HCT116 (cell line): Measurements from ENCODE around the gene CDCA4. TPM values are rescaled to one million over a fixed set of nuclear protein-coding genes. Genes with fewer than 3 reads are reported as not detected.

ENCODE experiments used
- ATAC-seq: fragments of 200-7000 bp; cut with Tn5 transposase; 2 replicates; pipeline ENCODE4 v1.9.1; 2020; ENCODE audit warnings: mild to moderate bottlenecking, moderate library complexity
- BruUV-seq: library from RNA; stranded (reverse); fragments of 400-500 nt; replicated peaks from 2 replicates; lab custom pipeline; 2021; lab: Mats Ljungman, UMichigan
- CTCF ChIA-PET: fragments of 300-600 bp; sonication (Branson Sonifier 250); formaldehyde crosslinking; loops from one replicate; lab custom pipeline; 2021; ENCODE audit warnings: antibody characterized with exemption; lab: Charles Lee
- POLR2A ChIA-PET: fragments of 300-600, 350-600 bp; sonication (Branson Sonifier 250); formaldehyde crosslinking; loops from one replicate; lab custom pipeline; 2021; ENCODE audit warnings: antibody characterized with exemption; lab: Charles Lee
- RAD21 ChIA-PET, 2 experiments: fragments of 300-600 bp; sonication (Branson Sonifier 250); formaldehyde crosslinking; loops; one replicate each; lab custom pipeline; 2023; ENCODE audit warnings: low total read pairs in 2 of 2; ENCODE audit not compliant: uncharacterized antibody in 2 of 2, unreplicated experiment in 2 of 2, low non-redundant PET in 1 of 2; lab: Charles Lee
- DNase-seq: peaks from one replicate; pipeline ENCODE4 v3.0.0-alpha.2; 2010; ENCODE audit warnings: low read depth, low spot score
- H2AFZ ChIP-seq: fragments of 200-600 bp; shearing (Covaris generic), sonication (generic); 2 replicates; pipeline ENCODE4 v1.6.1; 2017; ENCODE audit warnings: low read depth, mixed run types, mixed read lengths, antibody characterized with exemption, low read length; ENCODE audit not compliant: poor library complexity, severe bottlenecking
- H3K27ac ChIP-seq: 2 replicates; pipeline ENCODE4 v1.5.1; 2012; ENCODE audit warnings: low read depth, low read length
- H3K27me3 ChIP-seq: fragments of 200-600 bp; sonication (generic); 2 replicates; pipeline ENCODE4 v1.6.1; 2016; ENCODE audit warnings: mixed run types, low read length, mixed read lengths; ENCODE audit not compliant: insufficient read depth
- H3K36me3 ChIP-seq, 2 experiments: fragments of 200-500 bp in 1 of 2; fragments of 200-600 bp in 1 of 2; sonication (Bioruptor generic) in 1 of 2; sonication (generic) in 1 of 2; 2 replicates each; pipeline versions ENCODE4 v1.5.1 to v1.6.1; 2014 to 2016; ENCODE audit warnings: low read length in 2 of 2, inconsistent platforms in 1 of 2, mixed read lengths in 1 of 2, mixed run types in 1 of 2; ENCODE audit not compliant: insufficient read depth in 2 of 2, control insufficient read depth in 1 of 2
- H3K4me1 ChIP-seq, 2 experiments: fragments of 200-600 bp in 1 of 2; sonication (generic) in 1 of 2; 2 replicates each; pipeline versions ENCODE4 v1.5.1 to v1.6.1; 2012 to 2017; ENCODE audit warnings: low read length in 2 of 2, inconsistent platforms in 1 of 2, mild to moderate bottlenecking in 1 of 2, mixed read lengths in 1 of 2, mixed run types in 1 of 2, moderate library complexity in 1 of 2; ENCODE audit not compliant: insufficient read depth in 2 of 2, control insufficient read depth in 1 of 2
- H3K4me2 ChIP-seq: fragments of 200-600 bp; sonication (generic); 2 replicates; pipeline ENCODE4 v1.6.1; 2017; ENCODE audit warnings: mixed run types, low read length, mixed read lengths
- H3K4me3 ChIP-seq, 2 experiments: fragments of 200-600 bp in 1 of 2; sonication (generic) in 1 of 2; replicated peaks in 1 of 2; 2 replicates each; pipeline ENCODE4 v1.5.1; 2011 to 2016; ENCODE audit warnings: low read length in 2 of 2, control low read depth in 1 of 2, low read depth in 1 of 2, mild to moderate bottlenecking in 1 of 2, mixed read lengths in 1 of 2, mixed run types in 1 of 2
- H3K79me2 ChIP-seq: fragments of 200-600 bp; sonication (generic); 2 replicates; pipeline ENCODE4 v1.6.1; 2017; ENCODE audit warnings: mild to moderate bottlenecking, mixed run types, low read length, moderate library complexity, mixed read lengths; ENCODE audit not compliant: insufficient read depth
- H3K9ac ChIP-seq: fragments of 200-600 bp; sonication (generic); 2 replicates; pipeline ENCODE4 v1.6.1; 2016; ENCODE audit warnings: low read length, mixed read lengths
- H3K9me2 ChIP-seq: fragments of 200-600 bp; sonication (generic), shearing (Covaris generic); 2 replicates; pipeline ENCODE4 v1.6.1; 2017; ENCODE audit warnings: mixed run types, mild to moderate bottlenecking, moderate library complexity; ENCODE audit not compliant: insufficient read depth
- H3K9me3 ChIP-seq, 2 experiments: fragments of 200-500 bp in 1 of 2; fragments of 200-600 bp in 1 of 2; sonication (Bioruptor generic) in 1 of 2; sonication (generic) in 1 of 2; 2 replicates each; pipeline ENCODE4 v1.6.1; 2014 to 2017; ENCODE audit warnings: low read length in 2 of 2, mixed read lengths in 2 of 2, inconsistent platforms in 1 of 2, low read depth in 1 of 2, mild to moderate bottlenecking in 1 of 2, mixed run types in 1 of 2, moderate library complexity in 1 of 2; ENCODE audit not compliant: control insufficient read depth in 1 of 2, insufficient read depth in 1 of 2
- H4K20me1 ChIP-seq: fragments of 200-600 bp; sonication (generic), shearing (Covaris generic); 2 replicates; pipeline ENCODE4 v1.6.1; 2017; ENCODE audit warnings: mixed run types, mild to moderate bottlenecking, moderate library complexity; ENCODE audit not compliant: insufficient read depth
- CBX3 ChIP-seq: IDR thresholded peaks from 2 replicates; pipeline ENCODE4 v1.6.1; 2012; ENCODE audit warnings: low read depth
- CTCF ChIP-seq, 3 experiments: fragments of 200-600 bp in 1 of 3; sonication (generic) in 1 of 3; IDR thresholded peaks in 2 of 3; conservative IDR thresholded peaks in 1 of 3; 2 replicates each; pipeline ENCODE4 v1.5.1; 2012 to 2017; ENCODE audit warnings: low read depth in 2 of 3, low read length in 2 of 3, antibody characterized with exemption in 1 of 3, borderline replicate concordance in 1 of 3, control low read depth in 1 of 3, mild to moderate bottlenecking in 1 of 3, mixed read lengths in 1 of 3, mixed run types in 1 of 3, moderate library complexity in 1 of 3; ENCODE audit not compliant: insufficient read depth in 1 of 3
- FOSL1 ChIP-seq: IDR thresholded peaks from 2 replicates; pipeline ENCODE4 v1.6.1; 2012; ENCODE audit warnings: low read depth
- ZNF274 ChIP-seq: fragments of 200-500 bp; sonication (Bioruptor generic); IDR thresholded peaks from 2 replicates; pipeline ENCODE4 v1.6.1; 2014; ENCODE audit warnings: mild to moderate bottlenecking, low read depth, low read length, inconsistent platforms
- intact Hi-C: fragments of 100-400 bp; cut with micrococcal nuclease; formaldehyde crosslinking; loops from 2 replicates; pipeline ENCODE4 v1.10.0; 2022
- total RNA-seq: library from RNA; stranded (reverse); gene quantifications from one replicate; pipeline ENCODE4 v1.2.1, GENCODE V29; 2021; ENCODE audit not compliant: unreplicated experiment

The CDCA4 gene
- total RNA-seq, 1 experiment from 2014 or later = 62.4 TPM

DNA sequence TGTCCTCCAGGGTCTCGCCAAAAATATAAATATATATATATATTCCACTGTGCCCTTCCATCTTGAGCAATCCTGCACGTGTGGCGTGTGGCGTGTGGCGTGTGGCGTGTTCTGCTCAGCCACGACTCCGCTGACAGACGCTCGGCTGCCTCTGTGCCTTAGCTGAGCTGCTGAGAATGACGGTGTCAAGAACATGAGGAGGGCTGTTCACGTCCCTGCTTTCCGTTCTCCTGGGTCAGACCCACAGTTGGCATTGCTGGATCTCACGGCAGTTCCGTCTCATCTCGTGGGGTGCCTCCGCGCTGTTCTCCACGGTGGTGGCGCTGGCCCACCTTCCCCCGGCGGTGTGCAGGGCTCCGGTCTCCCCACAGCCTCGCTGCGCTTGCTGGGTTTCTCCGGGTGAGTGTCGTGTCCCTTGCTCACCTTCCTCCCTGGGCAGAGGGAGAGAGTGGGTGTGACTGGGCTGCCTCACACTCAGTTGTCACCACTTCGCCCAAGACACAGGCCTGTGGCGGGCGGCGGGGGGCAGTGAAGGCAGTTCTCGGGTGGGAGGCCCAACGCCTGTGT is 34.9 kb upstream of the CDCA4 start:
- Histone ChIP-seq H3K9me2 (no peaks in the 10 kb centered on the region), H3K36me3 (no peaks in the 10 kb centered on the region), H3K27me3 (no peaks in the 10 kb centered on the region), H3K9ac (no peak overlapping the region), H3K4me3 (no peak overlapping the region), H3K27ac (no peak overlapping the region), H2AFZ (no peak overlapping the region), H3K4me2 (no peak overlapping the region), H3K79me2 (no peaks in the 10 kb centered on the region), H4K20me1 (no peaks in the 10 kb centered on the region), H3K9me3 (no peaks in the 10 kb centered on the region)
- CTCF ChIA-PET = no interaction called here
- POLR2A ChIA-PET = no interaction called here
- no peak for ATAC-seq
- RAD21 ChIA-PET = no interaction called here
- BruUV-seq = no TSS peak
- no peak for DNase-seq
- intact Hi-C loops = no loop called here
- TF ChIP-seq CBX3 (no peak), FOSL1 (no peak), ZNF274 (no peak)
- TF ChIP-seq, all 23 proteins: peak for 0
- H3K4me1 ChIP-seq = peaks cover under 1 to 5% of the 10 kb centered on the region in 2 experiments; a peak in 3 of 4 replicates

DNA sequence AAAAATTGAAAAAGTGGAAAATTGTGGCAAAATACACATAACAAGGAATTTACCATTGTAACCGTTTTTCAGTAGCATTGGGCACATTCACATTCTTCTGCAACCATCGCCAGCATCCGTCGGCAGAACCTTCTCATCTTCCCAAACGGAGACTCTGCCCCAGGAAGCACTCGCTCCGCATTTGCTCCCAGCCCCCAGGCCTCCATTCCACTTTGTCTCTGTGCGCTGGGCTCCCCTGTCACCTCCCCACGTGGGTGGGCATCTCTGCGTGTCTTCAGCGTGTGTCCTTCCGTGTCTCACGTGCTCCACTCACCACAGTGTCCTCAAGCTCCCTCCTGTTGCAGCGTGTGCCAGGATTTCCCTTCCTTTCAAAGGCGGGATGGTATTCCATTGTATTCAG is 34.5 kb upstream of the CDCA4 start:
- no peaks in the 10 kb centered on the region for H4K20me1 ChIP-seq
- TF ChIP-seq CTCF (IDR thresholded peaks at IDR 0.05 in 2 of 3, conservative IDR thresholded peaks at IDR 0.05 in 1 of 3; ENCODE audit: borderline replicate concordance in 1 of 3, insufficient read depth in 1 of 3, low read depth in 2 of 3, low read length in 2 of 3) = no peak
- TF ChIP-seq, all 23 proteins: peak for 0
- ChIA-PET RAD21 (no interaction called here), CTCF (no interaction called here), POLR2A (no interaction called here)
- Histone ChIP-seq H3K36me3 (no peaks in the 10 kb centered on the region), H3K4me2 (no peak overlapping the region), H3K9ac (no peak overlapping the region), H3K27me3 (no peaks in the 10 kb centered on the region), H3K79me2 (no peaks in the 10 kb centered on the region), H3K27ac (no peak overlapping the region), H2AFZ (no peak overlapping the region), H3K9me3 (no peaks in the 10 kb centered on the region), H3K4me3 (no peak overlapping the region), H3K4me1 (peaks cover 5 to 10% of the 10 kb centered on the region in 2 experiments), H3K9me2 (no peaks in the 10 kb centered on the region)
- intact Hi-C loops = no loop called here
- no peak for DNase-seq
- no TSS peak for BruUV-seq
- ATAC-seq = no peak
